NCI-H2196 treated with DMSO at 0.1 percent for 48 hours (cell line): ENCODE data around the gene VIPR2.
"Not testable (repeated sequence)": the region's sequence is repeated elsewhere in the genome, so short reads cannot be mapped to it uniquely, and the experiment has no call there.

Experiments used
- DNase-seq: peaks from one replicate; lab custom pipeline; 2025; ENCODE audit not compliant: unreplicated experiment; lab: John Stamatoyannopoulos, UW

VIPR2 gene

DNA sequence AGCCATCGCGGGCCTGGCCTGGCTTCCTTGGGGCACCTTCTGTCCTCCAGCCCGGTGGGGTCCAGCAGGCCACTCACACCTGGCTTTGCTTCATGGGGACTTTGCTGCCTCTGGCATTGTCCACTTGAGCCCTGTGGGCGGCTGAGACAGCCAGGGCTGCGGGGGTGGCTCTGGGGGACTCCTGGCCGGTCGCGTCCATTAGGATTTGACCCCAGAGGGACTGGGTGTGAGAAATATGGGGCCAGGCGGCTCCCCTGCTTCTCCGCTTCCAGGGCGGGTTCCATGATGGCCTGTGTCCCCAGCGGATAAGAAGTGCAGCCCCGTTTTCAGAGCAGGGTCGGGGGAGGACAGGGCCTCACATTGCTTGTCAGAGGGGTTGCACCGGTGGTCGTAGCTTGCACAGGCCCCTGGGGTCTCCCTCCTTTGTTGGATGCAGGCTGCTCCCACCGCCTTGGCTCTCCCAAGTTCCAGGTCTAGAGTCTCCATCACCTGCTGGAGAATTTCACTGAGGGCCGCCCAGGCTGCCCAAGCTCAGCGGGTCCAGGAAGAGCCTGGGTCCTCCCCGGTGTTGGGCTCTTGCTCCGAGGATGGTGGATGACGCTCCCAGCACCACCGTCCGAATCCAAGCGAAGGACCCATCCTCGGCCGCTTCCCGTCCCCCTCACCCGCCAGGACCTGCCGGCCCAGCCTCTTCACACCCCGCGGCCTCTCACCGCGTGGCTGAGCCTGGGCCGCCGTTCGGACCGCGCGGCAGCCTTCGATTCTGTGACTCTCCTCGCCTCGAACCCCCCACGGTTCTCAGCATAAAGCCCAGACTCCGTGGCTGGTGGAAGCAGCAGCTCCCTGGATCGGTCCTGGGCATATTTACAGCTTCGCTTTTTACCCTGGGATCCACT, 148.2 kb downstream of the VIPR2 start:
- no peak for DNase-seq

DNA sequence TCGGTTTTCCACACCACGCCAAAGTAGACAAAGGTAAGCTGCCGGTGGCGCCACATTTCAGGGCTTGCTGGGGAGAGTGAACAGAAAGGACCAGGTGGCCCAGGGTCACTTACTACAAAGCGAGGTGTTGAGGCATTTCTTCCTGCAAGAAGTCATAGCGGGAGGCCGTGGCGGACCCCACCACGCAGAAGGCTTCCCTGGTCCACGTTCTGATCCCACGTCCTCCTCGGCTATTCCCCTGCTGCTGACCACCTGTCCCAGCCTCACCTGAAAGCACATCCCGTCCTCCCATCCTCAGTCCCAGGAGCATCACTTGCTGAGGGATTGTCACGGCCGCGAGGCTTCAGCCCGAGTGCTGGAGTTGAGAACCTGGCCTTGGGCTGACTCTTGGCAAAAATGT, 149.2 kb downstream of the VIPR2 start:
- no peak for DNase-seq

DNA sequence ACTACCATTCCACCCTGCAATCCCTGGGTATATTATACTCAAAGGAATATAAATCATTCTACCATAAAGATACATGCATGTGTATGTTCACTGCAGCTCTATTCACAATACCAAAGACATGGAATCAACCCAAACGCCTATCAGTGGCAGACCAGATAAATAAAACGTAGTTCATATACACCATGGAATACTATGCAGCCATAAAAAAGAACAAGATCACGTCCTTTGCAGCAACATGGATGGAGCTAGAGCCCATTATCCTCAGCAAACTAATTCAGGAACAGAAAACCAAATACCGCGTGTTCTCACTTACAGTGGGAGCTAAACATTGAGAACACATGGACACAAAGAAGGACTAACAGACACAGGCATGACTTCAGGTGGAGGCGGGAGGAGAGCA, 150.0 kb downstream of the VIPR2 start:
- DNase-seq = no peak

DNA sequence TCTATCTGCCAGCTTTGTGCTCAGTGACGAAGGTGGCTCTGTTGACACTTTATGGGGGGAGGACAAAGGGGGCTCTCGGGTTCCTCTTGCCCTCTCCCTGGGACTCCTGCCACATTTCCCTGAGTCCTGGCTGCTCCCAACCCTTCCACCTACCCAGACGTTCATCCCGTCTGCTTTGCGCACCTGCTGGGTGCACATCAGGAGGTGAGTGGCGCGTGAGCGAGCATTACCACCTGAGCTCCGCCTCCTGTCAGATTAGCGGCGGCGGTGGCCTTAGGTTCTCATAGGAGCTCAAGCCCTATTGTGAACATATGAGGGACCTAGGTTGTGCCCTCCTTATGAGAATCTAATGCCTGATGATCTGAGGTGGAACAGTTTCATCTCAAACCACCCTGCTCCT, 151.1 kb downstream of the VIPR2 start:
- no peak for DNase-seq

DNA sequence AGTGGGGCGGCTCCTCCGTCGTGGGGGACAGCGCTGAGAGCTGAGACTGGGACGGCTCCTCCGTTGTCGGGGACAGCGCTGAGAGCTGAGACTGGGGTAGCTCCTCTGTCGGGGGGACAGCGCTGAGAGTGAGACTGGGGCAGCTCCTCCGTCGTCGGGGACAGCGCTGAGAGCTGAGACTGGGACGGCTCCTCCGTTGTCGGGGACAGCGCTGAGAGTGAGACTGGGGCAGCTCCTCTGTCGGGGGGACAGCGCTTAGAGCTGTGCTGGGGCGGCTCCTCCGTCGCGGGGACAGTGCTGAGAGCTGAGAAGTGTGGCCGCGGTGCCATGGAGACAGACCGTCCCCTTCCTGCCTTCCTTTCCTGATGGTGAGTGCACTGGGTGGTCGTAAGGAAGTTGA, 151.9 kb downstream of the VIPR2 start:
- DNase-seq = no peak

DNA sequence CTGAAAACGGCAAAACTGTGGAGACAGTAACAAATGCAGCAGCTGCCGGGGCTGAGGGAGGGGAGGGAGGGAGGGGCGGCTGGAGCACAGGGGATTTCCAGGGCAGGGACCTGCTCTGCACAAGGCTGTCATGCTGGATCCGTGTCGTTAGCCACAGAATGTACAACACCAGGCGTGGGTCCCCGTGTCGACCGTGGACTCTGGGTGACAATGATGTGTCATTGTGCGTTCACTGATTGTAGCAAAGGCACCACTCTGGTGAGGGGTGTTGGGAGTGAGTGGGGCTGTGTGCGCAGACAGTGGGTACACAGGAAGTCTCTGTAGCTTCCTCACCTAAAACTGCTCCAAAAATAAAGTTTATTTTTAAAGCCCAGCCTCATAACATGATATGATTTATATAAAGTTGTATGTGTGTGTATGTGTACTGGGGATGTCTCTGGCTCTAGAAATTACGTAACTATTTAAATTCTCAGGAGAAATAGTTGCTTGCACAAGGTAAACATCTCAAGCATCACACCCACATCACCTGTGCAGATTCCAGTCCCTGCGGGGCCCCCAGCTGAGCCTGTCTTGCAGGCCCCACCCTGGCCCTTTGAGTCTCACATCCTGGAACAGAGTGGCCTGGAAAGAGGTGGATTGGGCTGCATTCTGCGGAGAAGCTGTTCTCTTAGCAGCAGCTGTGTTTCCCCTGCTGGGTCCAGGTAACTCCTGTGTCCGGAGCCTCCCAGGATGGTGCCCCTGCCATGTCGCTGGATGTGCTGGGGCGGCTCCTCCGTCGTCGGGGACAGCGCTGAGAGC, 152.6 kb downstream of the VIPR2 start:
- DNase-seq = no peak

DNA sequence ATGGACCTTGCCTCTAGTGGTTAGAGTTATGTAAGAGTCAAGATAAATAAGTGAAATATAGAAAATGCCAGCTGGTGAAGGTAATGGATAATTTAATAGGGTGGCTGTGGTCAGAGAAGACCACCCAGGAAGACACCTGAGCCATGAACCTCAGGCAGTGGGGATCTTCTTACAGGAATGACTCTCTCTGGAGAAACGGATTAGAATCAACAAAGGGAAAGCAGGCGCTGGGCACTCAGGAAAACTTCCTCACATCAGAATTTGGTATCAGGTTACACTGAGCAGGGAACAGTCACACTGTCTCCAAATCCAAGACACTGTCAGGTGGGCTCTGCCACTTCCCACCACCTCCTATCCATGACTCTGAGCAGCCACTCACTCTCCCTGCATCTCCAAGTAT, 155.7 kb downstream of the VIPR2 start:
- no peak for DNase-seq

DNA sequence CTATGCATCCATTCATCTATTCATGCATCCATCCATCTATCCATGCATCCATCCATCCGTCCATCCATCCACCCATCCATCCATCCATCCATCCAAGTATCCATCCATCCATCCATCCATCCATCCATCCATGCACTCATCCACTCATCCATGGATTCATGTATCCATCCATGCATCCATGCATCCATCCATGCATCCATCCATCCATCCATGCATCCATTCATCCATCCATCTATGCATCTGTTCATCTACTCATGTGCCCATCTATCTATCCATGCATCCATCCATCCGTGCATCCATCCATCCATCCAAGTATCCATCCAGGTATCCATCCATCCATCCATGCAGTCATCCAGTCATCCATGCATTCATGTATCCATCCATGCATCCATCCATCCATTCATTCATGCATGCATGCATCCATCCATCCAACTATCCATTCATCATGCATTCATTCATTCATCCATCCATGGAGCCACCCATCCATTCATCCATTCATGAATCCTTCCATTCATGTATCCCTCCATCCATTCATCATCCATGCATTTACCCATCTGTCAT, 156.3 kb downstream of the VIPR2 start:
- DNase-seq = no peak

DNA sequence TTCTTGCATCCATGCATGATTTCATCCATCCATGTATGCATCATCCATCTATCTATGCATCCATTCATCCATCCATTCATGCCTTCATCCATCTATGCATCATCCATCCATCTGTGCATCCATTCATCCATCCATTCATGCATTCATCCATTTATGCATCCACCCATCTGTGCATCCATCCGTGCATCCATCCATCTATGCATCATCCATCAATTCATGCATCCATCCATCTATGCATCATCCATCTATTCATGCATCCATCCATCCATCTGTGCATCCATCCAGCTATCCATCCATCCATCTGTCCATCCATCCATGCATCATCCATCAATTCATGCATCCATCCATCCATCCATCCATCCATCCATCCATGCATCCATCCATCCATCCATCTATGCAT, 157.0 kb downstream of the VIPR2 start:
- no peak for DNase-seq

DNA sequence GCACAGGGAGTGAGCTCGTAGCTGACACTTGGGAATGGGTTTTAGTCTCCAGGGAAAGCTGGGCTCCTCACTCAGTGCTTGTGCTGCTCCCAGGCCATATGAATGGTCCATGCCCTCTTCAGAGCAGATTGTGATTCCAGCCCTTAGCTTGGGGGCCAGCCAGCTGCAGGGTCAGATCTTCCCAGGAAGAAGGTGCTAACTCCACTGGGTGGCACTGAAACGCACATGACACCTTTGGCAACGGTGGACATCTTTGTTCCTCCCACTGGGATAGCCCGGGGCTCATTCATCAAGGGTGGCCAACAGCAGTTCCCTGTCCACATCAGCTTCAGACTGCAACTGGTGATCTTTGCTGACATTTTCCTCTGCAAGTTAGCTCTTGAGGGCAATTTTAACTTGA, 159.1 kb downstream of the VIPR2 start:
- DNase-seq = no peak

DNA sequence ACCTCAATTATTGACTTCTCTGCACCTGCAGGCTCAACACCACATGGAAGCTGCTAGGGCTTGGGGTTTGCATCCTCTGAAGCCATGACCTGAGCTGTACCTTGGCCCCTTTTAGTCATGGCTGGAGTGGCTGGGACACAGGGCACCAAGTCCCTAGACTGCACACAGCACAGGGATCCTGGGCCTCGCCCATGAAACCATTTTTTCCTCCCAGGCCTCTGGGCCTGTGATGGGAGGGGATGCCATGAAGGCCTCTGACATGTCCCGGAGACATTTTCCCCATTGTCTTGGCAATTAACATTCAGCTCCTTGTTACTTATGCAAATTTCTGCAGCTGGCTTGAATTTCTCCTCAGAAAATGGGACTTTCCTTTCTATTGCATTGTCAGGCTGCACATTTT, 160.7 kb downstream of the VIPR2 start:
- not testable (repeated sequence) for DNase-seq

DNA sequence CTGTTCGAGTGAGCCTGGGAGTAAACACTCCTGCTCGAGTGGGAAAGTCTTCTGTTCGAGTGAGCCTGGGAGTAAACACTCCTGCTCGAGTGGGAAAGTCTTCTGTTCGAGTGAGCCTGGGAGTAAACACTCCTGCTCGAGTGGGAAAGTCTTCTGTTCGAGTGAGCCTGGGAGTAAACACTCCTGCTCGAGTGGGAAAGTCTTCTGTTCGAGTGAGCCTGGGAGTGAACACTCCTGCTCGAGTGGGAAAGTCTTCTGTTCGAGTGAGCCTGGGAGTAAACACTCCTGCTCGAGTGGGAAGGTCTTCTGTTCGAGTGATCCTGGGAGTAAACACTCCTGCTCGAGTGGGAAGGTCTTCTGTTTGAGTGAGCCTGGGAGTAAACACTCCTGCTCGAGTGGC, 162.6 kb downstream of the VIPR2 start:
- DNase-seq = not testable (repeated sequence)

DNA sequence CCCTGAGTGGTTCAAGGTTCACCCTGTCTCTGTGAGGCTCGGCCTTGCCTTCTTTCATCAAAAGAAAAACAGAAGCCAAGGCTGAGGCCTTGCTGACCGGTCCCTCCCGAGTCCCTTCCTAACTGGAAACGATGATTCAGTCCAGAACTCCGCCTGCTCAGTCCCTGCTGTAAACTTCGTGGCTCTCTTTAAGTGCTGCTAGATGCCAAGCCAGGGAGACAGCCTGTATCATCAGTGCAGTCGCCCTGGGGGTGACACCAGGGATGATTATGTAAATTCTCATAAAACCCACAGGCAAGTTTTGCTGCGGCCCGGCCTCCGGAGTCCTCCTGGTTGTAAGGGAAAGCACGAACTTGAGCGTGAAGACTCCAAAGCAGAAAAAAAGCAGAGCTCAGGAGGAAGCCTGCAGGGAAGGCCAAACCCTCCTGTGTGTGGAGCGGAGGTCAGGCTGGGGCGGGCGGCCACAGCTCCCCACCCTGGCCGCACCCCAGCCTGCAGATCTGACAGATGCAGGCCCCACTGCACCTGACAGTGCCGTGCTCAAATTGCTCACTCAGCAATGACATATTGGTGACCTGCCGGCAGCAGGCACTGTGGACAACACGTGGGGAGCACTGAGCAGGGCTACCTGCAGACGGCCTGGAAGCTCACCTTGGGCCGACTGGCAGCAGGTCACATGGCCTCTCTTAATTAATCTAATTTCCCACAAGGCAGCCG, 164.9 kb downstream of the VIPR2 start:
- DNase-seq = no peak

DNA sequence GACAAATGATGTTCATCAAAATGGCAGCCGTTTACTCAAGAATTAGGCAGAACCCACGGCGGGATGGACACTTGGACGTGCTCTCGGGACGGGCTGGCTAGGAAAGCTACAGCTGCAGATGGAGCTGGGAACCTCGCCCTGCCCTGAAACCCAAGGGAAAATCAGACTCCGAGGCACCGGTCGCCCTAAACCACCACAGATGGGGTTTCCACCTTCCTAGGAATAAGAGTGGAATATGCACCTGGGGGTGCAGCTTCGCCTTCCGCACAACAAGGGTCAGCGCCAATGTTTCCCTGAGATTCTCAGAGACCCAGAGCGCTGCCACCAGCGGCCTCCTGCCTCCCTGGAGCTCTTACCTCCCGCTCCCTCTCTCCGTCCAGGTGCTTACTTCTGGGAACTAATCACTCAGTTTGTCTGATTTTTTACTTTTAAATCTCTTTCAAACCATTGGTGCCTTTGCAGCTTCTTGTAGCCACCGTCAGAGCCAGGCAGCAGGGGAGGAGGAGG, 165.6 kb downstream of the VIPR2 start:
- no peak for DNase-seq
